Measurements from ENCODE around the gene PTHLH. TPM values are rescaled to one million over a fixed set of nuclear protein-coding genes. Genes with fewer than 3 reads are reported as not detected.

Gene PTHLH
- total RNA-seq, 1 donor = 4.3 TPM

DNA sequence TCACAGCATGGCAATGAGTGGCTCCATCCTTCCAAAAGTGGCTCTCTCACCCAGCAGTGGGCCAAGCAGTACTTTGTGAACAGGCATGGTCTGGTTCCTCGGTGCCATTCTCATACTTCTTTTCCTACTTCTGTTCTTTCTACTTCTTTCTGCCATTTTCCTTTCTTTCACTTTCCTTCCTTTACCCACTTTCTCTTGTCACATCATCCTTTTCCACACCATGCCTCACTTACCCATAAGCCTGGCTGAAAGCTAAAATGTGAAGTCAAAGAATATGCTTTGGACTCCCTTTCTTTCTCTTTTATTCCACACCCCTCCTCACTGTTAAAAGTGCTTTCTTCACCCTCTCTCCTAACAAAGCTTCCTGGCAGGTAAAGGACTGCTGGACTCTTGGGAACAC lies 57.0 kb downstream of the PTHLH start:
- no peak overlapping the region for H3K4me3 ChIP-seq (ENCODE audit: low read depth, low read length)
- TF ChIP-seq, protein P1, sequence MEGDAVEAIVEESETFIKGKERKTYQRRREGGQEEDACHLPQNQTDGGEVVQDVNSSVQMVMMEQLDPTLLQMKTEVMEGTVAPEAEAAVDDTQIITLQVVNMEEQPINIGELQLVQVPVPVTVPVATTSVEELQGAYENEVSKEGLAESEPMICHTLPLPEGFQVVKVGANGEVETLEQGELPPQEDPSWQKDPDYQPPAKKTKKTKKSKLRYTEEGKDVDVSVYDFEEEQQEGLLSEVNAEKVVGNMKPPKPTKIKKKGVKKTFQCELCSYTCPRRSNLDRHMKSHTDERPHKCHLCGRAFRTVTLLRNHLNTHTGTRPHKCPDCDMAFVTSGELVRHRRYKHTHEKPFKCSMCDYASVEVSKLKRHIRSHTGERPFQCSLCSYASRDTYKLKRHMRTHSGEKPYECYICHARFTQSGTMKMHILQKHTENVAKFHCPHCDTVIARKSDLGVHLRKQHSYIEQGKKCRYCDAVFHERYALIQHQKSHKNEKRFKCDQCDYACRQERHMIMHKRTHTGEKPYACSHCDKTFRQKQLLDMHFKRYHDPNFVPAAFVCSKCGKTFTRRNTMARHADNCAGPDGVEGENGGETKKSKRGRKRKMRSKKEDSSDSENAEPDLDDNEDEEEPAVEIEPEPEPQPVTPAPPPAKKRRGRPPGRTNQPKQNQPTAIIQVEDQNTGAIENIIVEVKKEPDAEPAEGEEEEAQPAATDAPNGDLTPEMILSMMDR (IDR thresholded peaks at IDR 0.05; ENCODE audit: insufficient read depth, low read length) = no peak
- no peak for DNase-seq (ENCODE audit: low read depth)

DNA sequence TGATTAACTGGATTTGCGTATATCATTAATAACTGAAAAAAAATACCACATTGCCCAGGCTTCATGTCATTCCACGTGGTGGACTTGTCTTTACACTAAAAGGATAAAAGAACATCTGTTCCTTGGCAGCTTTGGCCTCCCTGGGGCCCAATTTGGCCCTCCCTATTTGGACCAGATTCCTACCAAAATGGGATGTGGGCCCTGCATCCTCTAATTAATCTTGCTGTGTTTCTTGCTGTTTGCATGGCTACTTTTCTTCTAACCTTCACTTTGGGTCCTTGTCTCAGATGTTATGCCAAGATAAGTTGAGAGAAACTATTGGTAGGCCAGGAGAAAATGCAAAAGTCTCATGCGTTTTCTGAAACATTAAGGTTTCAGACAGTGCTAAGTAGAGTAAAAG lies 57.5 kb downstream of the PTHLH start:
- TF ChIP-seq, protein P1 (IDR thresholded peaks at IDR 0.05; ENCODE audit: insufficient read depth, low read length) = no peak

DNA sequence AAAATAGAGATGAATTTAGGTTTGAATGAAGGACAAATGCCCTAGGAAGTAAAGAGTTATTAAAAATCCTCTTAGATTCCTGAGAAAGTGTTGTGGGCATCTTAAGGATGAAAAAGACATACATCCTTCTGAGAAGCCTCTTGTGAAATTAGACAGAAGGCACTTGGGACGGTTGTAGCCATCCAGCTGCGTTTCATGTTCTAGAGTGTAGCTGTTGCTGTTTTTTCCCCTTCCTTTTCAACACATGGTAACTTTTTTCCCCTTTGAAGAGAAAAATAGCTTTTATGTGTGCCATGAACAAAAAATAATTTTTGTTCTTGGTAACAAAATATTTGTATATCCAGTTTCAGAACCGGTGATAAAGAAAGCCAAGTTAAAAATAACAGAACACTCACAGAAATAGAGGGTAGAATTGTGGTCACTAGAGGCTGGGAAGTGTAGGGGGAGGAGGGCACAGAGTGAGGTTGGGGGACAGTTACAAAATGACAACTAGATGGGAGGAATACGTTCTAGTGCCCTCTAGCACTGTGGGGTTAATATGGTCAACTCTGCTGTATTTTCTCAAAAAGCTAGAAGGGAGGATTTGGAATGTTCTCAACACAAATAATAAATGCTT lies 58.4 kb downstream of the PTHLH start:
- no peak overlapping the region for H3K4me3 ChIP-seq (ENCODE audit: low read depth, low read length)
- TF ChIP-seq, protein P1 (IDR thresholded peaks at IDR 0.05; ENCODE audit: insufficient read depth, low read length) = no peak
- no peak for DNase-seq (ENCODE audit: low read depth)

More for the DNA sequence above, 57.5 kb downstream of the PTHLH start:
- no peak overlapping the region for H3K4me3 ChIP-seq (ENCODE audit: low read depth, low read length)
- no peak for DNase-seq (ENCODE audit: low read depth)

DNA sequence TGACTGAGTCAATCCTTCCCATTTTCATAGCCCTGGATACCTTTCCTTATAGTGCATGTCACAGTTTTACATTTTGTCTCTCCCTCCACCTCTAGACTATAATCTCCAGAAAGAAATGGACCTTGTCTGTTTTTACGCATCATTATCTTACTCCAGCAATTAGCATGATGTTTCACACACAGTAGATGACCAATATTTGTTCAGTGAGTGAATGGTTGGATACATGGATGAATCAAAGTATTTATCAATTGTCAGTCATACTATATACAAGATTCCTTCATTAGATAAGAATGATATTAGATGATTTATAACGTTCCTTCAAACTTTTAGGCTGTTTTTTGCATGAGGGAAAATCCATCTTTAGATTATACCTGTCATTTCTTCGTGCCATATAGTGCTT lies 61.1 kb downstream of the PTHLH start:
- TF ChIP-seq, protein P1 (IDR thresholded peaks at IDR 0.05; ENCODE audit: insufficient read depth, low read length) = no peak
- no peak overlapping the region for H3K4me3 ChIP-seq (ENCODE audit: low read depth, low read length)
- no peak for DNase-seq (ENCODE audit: low read depth)

Small RNAs within 50 kb of the gene (small RNA-seq; reads per million reads assigned to genes)
- gene AC008011.1 = not detected

Other genes with a start within 250 kb of the PTHLH start
- 13.6 and 32.5 TPM in 2 replicates for gene KLHL42, start 192.5 kb downstream of the PTHLH start, total RNA-seq (ENCODE audit: low replicate concordance)
- gene MANSC4, start 192.5 kb downstream of the PTHLH start, total RNA-seq (ENCODE audit: low replicate concordance) = not detected in 2 replicates
- 37.4 and 65.5 TPM in 2 replicates for gene CCDC91, start 217.7 kb upstream of the PTHLH start, total RNA-seq (ENCODE audit: low replicate concordance)

Data from fibroblast of the aortic adventitia (primary cell).